NCI-H1105 treated with DMSO at 0.1 percent for 48 hours (cell line): ENCODE data around the gene SLC5A5.
A peak's percentile ranks its signal among the peaks of the same experiment; 100 is the strongest.
"Not testable (repeated sequence)": the region's sequence is repeated elsewhere in the genome, so short reads cannot be mapped to it uniquely, and the experiment has no call there.

Source experiments
- DNase-seq: peaks from one replicate; lab custom pipeline; 2025; lab: John Stamatoyannopoulos, UW

SLC5A5 gene

GRCh38 chr19:17871032-17871877 lies 490 bp upstream of the SLC5A5 start:
- DNase-seq, result no peak

GRCh38 chr19:17872251-17873001 lies 681 bp downstream of the SLC5A5 start:
- no peak for DNase-seq

GRCh38 chr19:17873786-17874757 lies 2.3 kb downstream of the SLC5A5 start:
- DNase-seq, result peak; percentile 20

GRCh38 chr19:17874758-17875135 lies 3.0 kb downstream of the SLC5A5 start:
- no peak for DNase-seq

- DNase-seq, result no peak
These were observed 6.0 kb downstream of the SLC5A5 start for GRCh38 chr19:17877696-17878095.

- DNase-seq, result no peak
These were observed 7.7 kb downstream of the SLC5A5 start for GRCh38 chr19:17879466-17879865.

GRCh38 chr19:17881701-17882100 lies 10.0 kb downstream of the SLC5A5 start:
- DNase-seq, result no peak

GRCh38 chr19:17883627-17884410 lies 12.1 kb downstream of the SLC5A5 start:
- no peak for DNase-seq

GRCh38 chr19:17886515-17886914 lies 14.8 kb downstream of the SLC5A5 start:
- DNase-seq, result no peak

GRCh38 chr19:17887221-17887620 lies 15.5 kb downstream of the SLC5A5 start:
- DNase-seq, result not testable (repeated sequence)

- DNase-seq, result no peak
These were observed 16.5 kb downstream of the SLC5A5 start for GRCh38 chr19:17888260-17888659.

GRCh38 chr19:17889609-17890214 lies 18.0 kb downstream of the SLC5A5 start:
- DNase-seq, result no peak

GRCh38 chr19:17893766-17894165 lies 22.0 kb downstream of the SLC5A5 start:
- no peak for DNase-seq

- DNase-seq, result peak; percentile 12
These were observed 31.0 kb downstream of the SLC5A5 start for GRCh38 chr19:17902701-17903100.

GRCh38 chr19:17908244-17908643 lies 36.5 kb downstream of the SLC5A5 start:
- no peak for DNase-seq

GRCh38 chr19:17909003-17909732 lies 37.4 kb downstream of the SLC5A5 start:
- DNase-seq, result no peak

- no peak for DNase-seq
These were observed 39.1 kb downstream of the SLC5A5 start for GRCh38 chr19:17910791-17911360.

GRCh38 chr19:17915940-17916593 lies 44.3 kb downstream of the SLC5A5 start:
- no peak for DNase-seq

GRCh38 chr19:17918151-17918550 lies 46.4 kb downstream of the SLC5A5 start:
- DNase-seq, result not testable (repeated sequence)
